Testis (tissue), 3 donors: ENCODE measurements around the gene GDF11. TPM values are rescaled to one million over a fixed set of nuclear protein-coding genes. Genes with fewer than 3 reads are reported as not detected.

ENCODE experiments used
- DNase-seq: peaks from one replicate; pipeline ENCODE4 v3.0.0-alpha.2; 2019
- H3K27ac ChIP-seq, 2 donors: fragments of 200-600 bp; sonication (generic); one replicate each; pipeline ENCODE4 v1.5.1; 2019
- H3K27me3 ChIP-seq: fragments of 200-600 bp; sonication (generic); one replicate; pipeline ENCODE4 v1.5.1; 2019
- H3K36me3 ChIP-seq: fragments of 200-600 bp; sonication (generic); one replicate; pipeline ENCODE4 v1.5.1; 2017; ENCODE audit warnings: low read depth; ENCODE audit errors: missing control alignments
- H3K4me1 ChIP-seq: fragments of 200-600 bp; sonication (generic); one replicate; pipeline ENCODE4 v1.5.1; 2019
- H3K4me3 ChIP-seq, 2 donors: fragments of 200-600 bp; sonication (generic); one replicate each; pipeline ENCODE4 v1.5.1; 2017 to 2019
- H3K9me3 ChIP-seq: fragments of 200-600 bp; sonication (generic); one replicate; pipeline ENCODE4 v1.5.1; 2017
- POLR2A ChIP-seq: fragments of 450-650 bp; IDR thresholded peaks from one replicate; pipeline ENCODE4 v1.6.1; 2017; ENCODE audit warnings: antibody characterized with exemption, mild to moderate bottlenecking, moderate library complexity
- WGBS, 2 donors: methylation state at CpG; one replicate each; pipeline ENCODE4 v1.1.5; 2018; 5-methylcytosine and 5-hydroxymethylcytosine counted together
- intact Hi-C: fragments of 100-400 bp; cut with DNase I; formaldehyde crosslinking; loops from one replicate; pipeline ENCODE4 v1.15.1; 2023; ENCODE audit warnings: low total_unique reads
- polyA plus RNA-seq: library from polyadenylated mRNA; stranded (reverse); fragments of 350-450 nt; fragmentation: Illumina TruSeq; extraction: RNeasy Lipid Tissue Mini Kit (QIAGEN cat#74804); gene quantifications from one replicate; pipeline ENCODE4 v1.2.3, GENCODE V29; 2014; ENCODE audit warnings: low read depth, low replicate concordance; ENCODE audit not compliant: insufficient read depth
- total RNA-seq, 2 donors: library from RNA; depleted of rRNA; stranded (reverse); fragments of >200 nt; gene quantifications; one replicate each; pipeline ENCODE4 v1.2.3, GENCODE V29; 2016
- TF ChIP-seq, protein P1 (sequence below), 3 experiments: fragments of 450-650 bp in 2 of 3; fragments of 200-600 bp in 1 of 3; sonication (generic) in 1 of 3; IDR thresholded peaks; one replicate each; pipeline ENCODE4 v1.5.1; 2016 to 2019; ENCODE audit warnings: antibody characterized with exemption in 3 of 3, mild to moderate bottlenecking in 2 of 3, moderate library complexity in 1 of 3

The GDF11 gene
- total and polyA plus RNA-seq, 3 donors from 2014 or later = 3.0 to 3.3 (median 3.1) TPM

DNA sequence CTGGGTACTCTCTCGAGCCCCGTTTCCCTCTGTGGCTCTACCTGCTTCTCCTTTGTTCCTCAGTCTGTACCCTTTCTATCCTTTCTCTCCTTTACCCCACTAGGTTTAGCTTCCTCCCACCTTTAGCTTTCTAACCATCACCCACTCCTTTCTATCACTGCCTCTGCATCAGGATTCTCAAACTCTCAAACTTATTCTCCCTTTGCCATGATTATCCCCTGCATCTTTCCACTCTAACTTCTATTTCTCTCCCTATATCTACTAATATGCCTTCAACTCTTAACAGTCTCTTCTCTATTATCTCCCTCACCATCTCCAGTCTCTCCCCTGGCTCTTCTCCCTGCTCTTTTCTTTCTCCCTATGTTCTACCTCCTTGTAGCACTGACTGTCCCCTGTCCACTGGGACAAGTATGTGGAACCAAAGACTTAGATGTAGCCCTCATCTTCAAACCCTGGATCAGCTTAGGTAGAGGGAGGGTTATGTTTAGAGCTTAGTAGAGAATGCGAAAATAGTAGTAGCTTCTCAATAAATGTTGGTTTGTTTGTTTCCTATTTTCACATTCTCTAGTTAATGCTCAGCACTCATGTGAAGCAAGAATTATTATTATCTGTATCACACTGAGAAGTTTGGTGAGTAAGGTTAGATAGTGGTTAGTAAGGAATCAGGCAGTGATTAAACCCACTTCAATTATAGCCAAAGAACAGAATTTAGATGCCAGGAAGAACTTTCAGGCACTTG, 3.4 kb downstream of the GDF11 start:
- no peak for TF ChIP-seq POLR2A
- TF ChIP-seq, protein P1, sequence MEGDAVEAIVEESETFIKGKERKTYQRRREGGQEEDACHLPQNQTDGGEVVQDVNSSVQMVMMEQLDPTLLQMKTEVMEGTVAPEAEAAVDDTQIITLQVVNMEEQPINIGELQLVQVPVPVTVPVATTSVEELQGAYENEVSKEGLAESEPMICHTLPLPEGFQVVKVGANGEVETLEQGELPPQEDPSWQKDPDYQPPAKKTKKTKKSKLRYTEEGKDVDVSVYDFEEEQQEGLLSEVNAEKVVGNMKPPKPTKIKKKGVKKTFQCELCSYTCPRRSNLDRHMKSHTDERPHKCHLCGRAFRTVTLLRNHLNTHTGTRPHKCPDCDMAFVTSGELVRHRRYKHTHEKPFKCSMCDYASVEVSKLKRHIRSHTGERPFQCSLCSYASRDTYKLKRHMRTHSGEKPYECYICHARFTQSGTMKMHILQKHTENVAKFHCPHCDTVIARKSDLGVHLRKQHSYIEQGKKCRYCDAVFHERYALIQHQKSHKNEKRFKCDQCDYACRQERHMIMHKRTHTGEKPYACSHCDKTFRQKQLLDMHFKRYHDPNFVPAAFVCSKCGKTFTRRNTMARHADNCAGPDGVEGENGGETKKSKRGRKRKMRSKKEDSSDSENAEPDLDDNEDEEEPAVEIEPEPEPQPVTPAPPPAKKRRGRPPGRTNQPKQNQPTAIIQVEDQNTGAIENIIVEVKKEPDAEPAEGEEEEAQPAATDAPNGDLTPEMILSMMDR (IDR thresholded peaks at IDR 0.05) = no peak
- no peaks in the 10 kb centered on the region for H3K36me3 ChIP-seq
- no peak for DNase-seq
- intact Hi-C loops = loop anchor here (10.0 kb wide), 1 partner anchor 188 kb away; the partner anchor contains the start of gene DGKA
- whole genome bisulfite sequencing, 2 donors = 51 to 64% methylated on average over 3 of the region's 3 CpGs
- no peak overlapping the region for H3K4me3 ChIP-seq
- H3K9me3 ChIP-seq = no peaks in the 10 kb centered on the region
- peak overlapping the region in 1 of 2 donors; percentile 55 for H3K27ac ChIP-seq
- H3K4me1 ChIP-seq = peaks cover 24% of the 10 kb centered on the region
- H3K27me3 ChIP-seq = no peaks in the 10 kb centered on the region

DNA sequence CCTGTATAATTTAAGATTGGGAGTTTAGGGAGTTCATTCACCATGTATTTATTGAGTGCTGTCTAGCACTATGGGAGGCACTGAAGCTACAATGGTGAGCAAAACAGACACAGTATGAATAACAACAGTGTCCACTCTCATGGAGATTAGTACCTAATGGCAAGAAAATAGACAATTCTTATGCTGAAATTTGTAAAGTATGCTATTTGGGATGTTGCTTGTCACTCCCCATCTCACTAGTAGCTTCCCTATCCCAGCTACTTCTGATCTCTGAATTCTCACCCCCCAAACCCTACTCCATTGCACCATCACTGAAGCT, 4.0 kb downstream of the GDF11 start:
- intact Hi-C loops = loop anchor here (10.0 kb wide), 1 partner anchor 188 kb away; the partner anchor contains the start of gene DGKA
- Histone ChIP-seq H3K4me3 (no peak overlapping the region), H3K9me3 (no peaks in the 10 kb centered on the region), H3K36me3 (no peaks in the 10 kb centered on the region), H3K27me3 (no peaks in the 10 kb centered on the region), H3K27ac (no peak overlapping the region), H3K4me1 (peaks cover 24% of the 10 kb centered on the region)
- TF ChIP-seq POLR2A = no peak
- TF ChIP-seq, protein P1 (IDR thresholded peaks at IDR 0.05) = no peak
- no peak for DNase-seq

DNA sequence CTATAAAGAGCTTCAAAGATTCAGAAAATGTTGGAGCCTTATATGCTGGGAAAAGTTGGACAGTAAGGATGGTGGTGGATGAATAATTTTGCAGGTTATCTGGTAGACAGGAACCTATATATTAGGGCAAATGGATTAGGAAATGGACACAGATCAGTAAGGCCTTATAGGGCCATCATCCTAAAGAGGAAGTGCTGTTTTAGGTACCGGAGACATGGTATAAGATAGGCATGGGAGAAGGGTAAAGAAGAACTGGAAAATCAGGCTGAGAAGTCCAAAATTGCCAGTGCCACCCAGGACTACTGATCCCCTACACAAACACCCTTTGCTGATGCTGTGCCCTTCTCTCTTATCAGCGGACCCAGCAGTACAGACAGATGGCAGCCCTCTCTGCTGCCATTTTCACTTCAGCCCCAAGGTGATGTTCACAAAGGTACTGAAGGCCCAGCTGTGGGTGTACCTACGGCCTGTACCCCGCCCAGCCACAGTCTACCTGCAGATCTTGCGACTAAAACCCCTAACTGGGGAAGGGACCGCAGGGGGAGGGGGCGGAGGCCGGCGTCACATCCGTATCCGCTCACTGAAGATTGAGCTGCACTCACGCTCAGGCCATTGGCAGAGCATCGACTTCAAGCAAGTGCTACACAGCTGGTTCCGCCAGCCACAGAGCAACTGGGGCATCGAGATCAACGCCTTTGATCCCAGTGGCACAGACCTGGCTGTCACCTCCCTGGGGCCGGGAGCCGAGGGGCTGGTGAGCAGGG, 5.5 kb downstream of the GDF11 start:
- Histone ChIP-seq H3K27me3 (no peaks in the 10 kb centered on the region), H3K4me1 (peaks cover 24% of the 10 kb centered on the region), H3K4me3 (no peak overlapping the region), H3K9me3 (no peaks in the 10 kb centered on the region), H3K36me3 (no peaks in the 10 kb centered on the region), H3K27ac (no peak overlapping the region)
- TF ChIP-seq, protein P1 (IDR thresholded peaks at IDR 0.05) = no peak
- TF ChIP-seq POLR2A = no peak
- no peak for DNase-seq
- intact Hi-C loops = loop anchor here (10.0 kb wide), 1 partner anchor 186 kb away; the partner anchor contains the start of gene DGKA
- WGBS, 2 donors = 95% methylated on average over 18 of the region's 18 CpGs

DNA sequence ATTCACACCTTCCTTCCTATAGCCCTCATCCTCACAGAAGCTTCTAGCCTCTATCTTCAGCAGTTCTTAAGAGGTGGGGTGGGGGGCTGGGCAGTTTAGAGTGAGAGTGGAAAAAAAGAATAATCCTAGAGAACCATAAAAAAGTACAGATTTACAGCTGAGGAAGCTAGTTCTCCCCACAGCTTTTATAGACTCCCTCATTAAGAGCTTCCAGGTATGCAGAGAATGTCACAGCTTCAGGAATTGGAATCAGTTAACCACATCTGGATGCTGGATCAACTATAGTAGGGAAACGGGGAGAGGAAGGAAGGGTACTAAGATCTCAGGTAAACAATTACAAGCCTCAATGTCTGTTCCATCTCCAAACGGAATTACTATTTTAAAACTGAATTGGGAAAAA, 12.3 kb downstream of the GDF11 start:
- no peaks in the 10 kb centered on the region for H3K36me3 ChIP-seq
- 63 to 71% methylated on average over 2 of the region's 2 CpGs for WGBS, 2 donors
- no peaks in the 10 kb centered on the region for H3K27me3 ChIP-seq
- TF ChIP-seq, protein P1 (IDR thresholded peaks at IDR 0.05) = no peak
- TF ChIP-seq POLR2A = no peak
- no peaks in the 10 kb centered on the region for H3K4me1 ChIP-seq
- no peaks in the 10 kb centered on the region for H3K9me3 ChIP-seq
- intact Hi-C loops = no loop called here
- H3K4me3 ChIP-seq = no peak overlapping the region
- DNase-seq = no peak
- H3K27ac ChIP-seq = no peak overlapping the region
